Brain microvascular endothelial cell (primary cell): ENCODE measurements around the gene TJP2.

ENCODE experiments used
- DNase-seq: peaks from one replicate; pipeline ENCODE4 v3.0.0-alpha.2; 2020
- H3K27ac ChIP-seq: fragments of 250-450 bp; sonication (Bioruptor Pico); 2 replicates; pipeline ENCODE4 v1.5.1; 2020; ENCODE audit warnings: mild to moderate bottlenecking, moderate library complexity
- H3K27me3 ChIP-seq: fragments of 250-450 bp; sonication (Bioruptor Pico); replicated peaks from 2 replicates; pipeline ENCODE4 v1.5.1; 2020; ENCODE audit warnings: mild to moderate bottlenecking
- H3K36me3 ChIP-seq: fragments of 250-450 bp; sonication (Bioruptor Pico); replicated peaks from 2 replicates; pipeline ENCODE4 v1.5.1; 2020; ENCODE audit warnings: mild to moderate bottlenecking
- H3K4me3 ChIP-seq: 2 replicates; pipeline ENCODE4 v1.5.1; 2011; ENCODE audit warnings: low read depth, mild to moderate bottlenecking, control low read depth, low read length, moderate library complexity
- in situ Hi-C: cut with HindIII; loops from 2 replicates; pipeline ENCODE4 v1.10.0; 2017; ENCODE audit warnings: low sequenced_read_pairs, low pct_ligation_motif_present
- TF ChIP-seq, protein P1 (sequence below): IDR thresholded peaks from 2 replicates; pipeline ENCODE4 v1.5.1; 2011; ENCODE audit warnings: low read depth, mild to moderate bottlenecking, moderate library complexity, low read length, control low read depth, inconsistent platforms; ENCODE audit errors: missing control alignments

TJP2 gene

DNA sequence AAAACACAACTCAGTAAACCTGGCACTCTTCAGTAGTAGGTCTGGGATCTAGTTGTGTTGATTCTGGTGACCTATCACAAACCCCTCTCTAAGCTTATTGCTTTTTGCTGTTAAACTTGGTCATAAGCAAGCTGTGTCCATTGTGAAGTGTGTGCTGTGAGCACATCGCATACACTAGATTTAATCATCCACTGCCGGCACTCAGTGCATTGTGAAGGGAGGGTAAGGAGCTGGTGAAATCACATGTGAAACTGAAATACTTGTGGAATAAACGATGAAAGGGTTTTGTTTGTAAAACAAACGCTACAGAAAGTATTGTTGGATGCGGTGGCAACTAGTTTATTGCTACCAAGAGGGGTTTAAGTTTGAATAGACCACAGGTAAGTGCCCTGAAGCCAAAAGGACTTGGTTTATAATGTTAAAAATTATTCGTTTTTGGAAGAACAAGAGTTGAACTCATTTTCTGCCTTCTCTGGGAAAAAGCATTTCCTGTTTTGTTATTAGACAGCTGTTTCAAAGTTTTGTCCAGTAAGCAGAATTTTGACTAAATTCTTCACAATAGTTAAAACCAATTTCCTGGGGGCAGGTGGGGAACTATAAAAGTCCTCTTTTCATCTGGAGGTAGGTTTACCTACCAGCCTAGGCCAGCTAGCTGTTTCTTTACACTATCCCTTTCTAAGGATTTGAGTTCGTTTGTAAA, 24.6 kb downstream of the TJP2 start:
- Histone ChIP-seq H3K4me3 (no peak overlapping the region), H3K36me3 (no peaks in the 10 kb centered on the region), H3K27me3 (no peaks in the 10 kb centered on the region), H3K27ac (no peak overlapping the region)
- TF ChIP-seq, protein P1, sequence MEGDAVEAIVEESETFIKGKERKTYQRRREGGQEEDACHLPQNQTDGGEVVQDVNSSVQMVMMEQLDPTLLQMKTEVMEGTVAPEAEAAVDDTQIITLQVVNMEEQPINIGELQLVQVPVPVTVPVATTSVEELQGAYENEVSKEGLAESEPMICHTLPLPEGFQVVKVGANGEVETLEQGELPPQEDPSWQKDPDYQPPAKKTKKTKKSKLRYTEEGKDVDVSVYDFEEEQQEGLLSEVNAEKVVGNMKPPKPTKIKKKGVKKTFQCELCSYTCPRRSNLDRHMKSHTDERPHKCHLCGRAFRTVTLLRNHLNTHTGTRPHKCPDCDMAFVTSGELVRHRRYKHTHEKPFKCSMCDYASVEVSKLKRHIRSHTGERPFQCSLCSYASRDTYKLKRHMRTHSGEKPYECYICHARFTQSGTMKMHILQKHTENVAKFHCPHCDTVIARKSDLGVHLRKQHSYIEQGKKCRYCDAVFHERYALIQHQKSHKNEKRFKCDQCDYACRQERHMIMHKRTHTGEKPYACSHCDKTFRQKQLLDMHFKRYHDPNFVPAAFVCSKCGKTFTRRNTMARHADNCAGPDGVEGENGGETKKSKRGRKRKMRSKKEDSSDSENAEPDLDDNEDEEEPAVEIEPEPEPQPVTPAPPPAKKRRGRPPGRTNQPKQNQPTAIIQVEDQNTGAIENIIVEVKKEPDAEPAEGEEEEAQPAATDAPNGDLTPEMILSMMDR, result no peak
- no peak for DNase-seq
- in situ Hi-C loops, result loop anchor here (25.0 kb wide), 1 partner anchor 136 kb away; no protein-coding TSS in a partner anchor

DNA sequence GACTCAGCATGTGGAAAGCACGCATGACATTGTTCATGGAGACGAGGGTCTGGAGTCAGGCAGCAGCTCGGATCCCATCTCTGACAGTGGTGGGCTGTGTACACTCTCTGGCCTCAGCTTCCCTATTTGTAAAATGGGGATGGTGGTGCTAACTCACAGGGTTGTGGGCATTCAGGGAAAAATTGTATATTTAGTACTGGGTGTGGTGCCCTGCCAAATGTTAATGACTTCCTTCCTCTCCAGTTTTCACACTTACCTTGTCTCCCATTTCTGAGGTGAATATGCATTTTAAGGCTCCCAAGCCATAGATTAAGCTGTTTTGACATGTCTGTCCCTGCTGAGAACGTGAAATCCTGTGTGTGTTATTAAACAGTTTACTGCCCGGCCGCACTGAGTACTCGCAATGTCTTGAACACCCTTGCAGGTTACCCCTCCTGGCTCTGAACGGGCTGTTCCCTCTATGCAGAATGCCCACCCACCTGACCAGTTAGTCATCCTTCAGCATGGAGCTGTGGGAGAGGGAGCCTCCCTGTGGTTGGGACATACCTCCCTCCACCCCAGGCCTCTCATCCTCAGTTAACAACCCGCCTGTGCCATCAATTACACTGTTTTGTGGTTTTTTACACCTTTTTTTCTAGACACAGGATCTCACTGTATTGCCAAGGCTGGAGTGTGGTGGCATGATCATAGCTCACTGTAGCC, 25.8 kb downstream of the TJP2 start:
- Histone ChIP-seq H3K36me3 (no peaks in the 10 kb centered on the region), H3K27ac (no peak overlapping the region), H3K4me3 (no peak overlapping the region), H3K27me3 (no peaks in the 10 kb centered on the region)
- TF ChIP-seq, protein P1, result peak; percentile 44
- no peak for DNase-seq
- in situ Hi-C loops, result loop anchor here (25.0 kb wide), 1 partner anchor 138 kb away; no protein-coding TSS in a partner anchor

DNA sequence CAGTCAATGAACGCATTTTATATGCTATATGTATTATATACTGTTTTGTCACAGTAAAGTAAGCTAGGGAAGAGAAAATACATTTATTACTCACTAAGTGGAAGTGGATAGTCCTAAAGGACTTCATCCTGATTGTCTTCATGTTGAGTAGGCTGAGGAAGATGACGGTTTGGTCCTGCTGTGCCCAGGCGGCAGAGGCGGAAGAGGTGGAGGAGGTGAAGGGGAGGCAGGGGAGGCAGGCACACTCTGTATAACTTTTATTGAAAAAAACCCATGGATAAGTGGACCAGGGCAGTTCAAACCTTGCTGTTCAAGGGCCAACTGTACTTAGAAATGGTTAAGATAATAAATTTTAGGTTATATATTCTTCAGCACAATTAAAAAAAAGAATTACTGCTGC, 28.5 kb downstream of the TJP2 start:
- TF ChIP-seq, protein P1, result no peak
- Histone ChIP-seq H3K27ac (no peak overlapping the region), H3K4me3 (no peak overlapping the region), H3K27me3 (no peaks in the 10 kb centered on the region), H3K36me3 (no peaks in the 10 kb centered on the region)
- DNase-seq, result no peak
- in situ Hi-C loops, result no loop called here

DNA sequence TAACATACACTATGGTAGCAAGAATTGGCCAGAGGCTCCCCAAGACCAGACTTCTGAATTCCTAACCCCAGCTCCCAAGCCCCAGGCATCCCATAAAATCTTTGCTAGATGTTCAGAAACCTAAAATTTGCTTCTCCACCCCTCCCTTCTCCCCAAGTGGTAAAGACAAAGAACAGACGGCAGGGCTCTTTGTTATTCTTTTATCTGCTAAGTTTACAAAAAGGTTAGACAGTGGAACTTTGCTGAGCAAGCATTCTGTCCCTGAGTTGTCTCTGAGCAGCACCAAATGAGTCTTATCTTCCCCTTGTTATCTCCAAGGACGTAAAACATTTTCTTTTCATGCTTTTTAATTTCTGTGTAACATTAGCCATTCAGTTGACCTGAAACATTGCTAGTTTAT, 30.2 kb downstream of the TJP2 start:
- no peaks in the 10 kb centered on the region for H3K36me3 ChIP-seq
- DNase-seq, result peak; percentile 26
- no peak overlapping the region for H3K27ac ChIP-seq
- H3K4me3 ChIP-seq, result no peak overlapping the region
- TF ChIP-seq, protein P1, result no peak
- no peaks in the 10 kb centered on the region for H3K27me3 ChIP-seq
- in situ Hi-C loops, result no loop called here

DNA sequence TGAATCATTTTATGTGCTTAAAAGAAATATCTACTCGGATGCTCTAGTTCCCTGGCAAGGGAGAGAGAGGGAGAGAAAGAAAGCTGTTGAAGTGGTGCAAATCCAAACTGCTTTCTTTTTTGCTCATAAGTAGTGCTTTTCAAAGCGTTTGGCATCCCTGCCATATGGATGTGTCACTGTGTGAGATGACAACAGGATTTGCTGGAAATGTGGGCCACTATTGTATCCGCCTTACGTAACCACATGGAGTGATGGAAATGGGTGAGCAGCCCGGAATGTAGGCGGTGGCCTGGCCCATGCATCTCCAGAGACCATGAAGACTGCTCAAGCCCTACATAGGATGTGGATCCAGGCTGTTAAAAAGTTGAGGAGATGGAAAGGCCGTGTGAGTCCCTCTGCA, 30.8 kb downstream of the TJP2 start:
- H3K27ac ChIP-seq, result no peak overlapping the region
- peak; percentile 29 for DNase-seq
- H3K36me3 ChIP-seq, result no peaks in the 10 kb centered on the region
- in situ Hi-C loops, result no loop called here
- TF ChIP-seq, protein P1, result no peak
- H3K27me3 ChIP-seq, result no peaks in the 10 kb centered on the region
- H3K4me3 ChIP-seq, result no peak overlapping the region
